K562 (cell line): ENCODE measurements around the gene GKN1. TPM values are rescaled to one million over a fixed set of nuclear protein-coding genes. Genes with fewer than 3 reads are reported as not detected.

Experiments
- ATAC-seq: fragments of 200-7000 bp; cut with Tn5 transposase; 3 replicates; pipeline ENCODE4 v1.9.1; 2020; ENCODE audit warnings: moderate library complexity
- BruUV-seq: library from RNA; stranded (reverse); fragments of 400-500 nt; replicated peaks from 2 replicates; lab custom pipeline; 2021; lab: Mats Ljungman, UMichigan
- CTCF ChIA-PET: fragments of 300-600 bp; formaldehyde crosslinking; extraction: SDS; loops from one replicate; lab custom pipeline; 2021; ENCODE audit warnings: low intra/inter-chr PET ratio; lab: Yijun Ruan, JAX
- POLR2A ChIA-PET: fragments of 300-600, 350-650 bp; sonication (Branson Sonifier 250); formaldehyde crosslinking; extraction: SDS; loops from one replicate; lab custom pipeline; 2021; ENCODE audit warnings: antibody characterized with exemption, inconsistent platforms; lab: Yijun Ruan, JAX
- DNase-seq, 4 experiments: peaks; one replicate each; pipeline versions ENCODE4 v3.0.0 to v3.0.0-alpha.2; 2011 to 2018; ENCODE audit warnings: low spot score in 3 of 4, mixed read lengths in 3 of 4; ENCODE audit errors: extremely low read depth in 1 of 4
- FAIRE-seq: peaks from 2 replicates; lab custom pipeline; 2011; peaks lifted over from hg19 to GRCh38; lab: Jason Lieb, UNC
- H2AFZ ChIP-seq: 2 replicates; pipeline ENCODE4 v1.6.0; 2011; ENCODE audit warnings: low read depth, low read length, control low read depth, inconsistent platforms
- H3K27ac ChIP-seq: fragments of 200-600 bp; 3 replicates; pipeline ENCODE4 v1.8.0; 2011; ENCODE audit warnings: low read depth, mild to moderate bottlenecking, control low read depth, inconsistent platforms, low read length, moderate library complexity, mixed read lengths; ENCODE audit errors: extremely low read depth
- H3K27me3 ChIP-seq, 2 experiments: fragments of 300-600 bp in 1 of 2; 2 replicates in 1 of 2; 3 replicates in 1 of 2; pipeline versions ENCODE4 v1.6.0 to v1.8.0; 2011; ENCODE audit warnings: inconsistent platforms in 2 of 2, low read length in 2 of 2, mild to moderate bottlenecking in 1 of 2, mixed read lengths in 1 of 2, moderate library complexity in 1 of 2; ENCODE audit not compliant: control insufficient read depth in 2 of 2, insufficient read depth in 2 of 2
- H3K36me3 ChIP-seq: fragments of 300-600 bp; 3 replicates; pipeline ENCODE4 v1.8.0; 2011; ENCODE audit warnings: mild to moderate bottlenecking, low read length, inconsistent platforms; ENCODE audit not compliant: control insufficient read depth, insufficient read depth
- H3K4me1 ChIP-seq, 2 experiments: fragments of 200-600 bp in 1 of 2; replicated peaks in 1 of 2; 2 replicates in 1 of 2; 3 replicates in 1 of 2; pipeline versions ENCODE4 v1.5.1 to v1.8.0; 2011; ENCODE audit warnings: inconsistent platforms in 2 of 2, low read length in 2 of 2, mild to moderate bottlenecking in 1 of 2, mixed read lengths in 1 of 2, moderate library complexity in 1 of 2; ENCODE audit not compliant: control insufficient read depth in 2 of 2, insufficient read depth in 2 of 2
- H3K4me2 ChIP-seq: 2 replicates; pipeline ENCODE4 v1.6.1; 2011; ENCODE audit warnings: low read length, control low read depth, inconsistent platforms, mixed read lengths; ENCODE audit not compliant: insufficient read depth
- H3K4me3 ChIP-seq: fragments of 200-600 bp; sonication (generic), shearing (Covaris generic); 2 replicates; pipeline ENCODE4 v1.5.1; 2016; ENCODE audit warnings: control low read depth, inconsistent platforms
- H3K79me2 ChIP-seq: fragments of 200-600 bp; 3 replicates; pipeline ENCODE4 v1.8.0; 2011; ENCODE audit warnings: low read length, inconsistent platforms; ENCODE audit not compliant: control insufficient read depth, insufficient read depth
- H3K9ac ChIP-seq, 2 experiments: 2 replicates each; pipeline versions ENCODE4 v1.6.0 to v1.6.1; 2011; ENCODE audit warnings: low read depth in 2 of 2, low read length in 2 of 2, control low read depth in 1 of 2, inconsistent platforms in 1 of 2, mild to moderate bottlenecking in 1 of 2, mixed read lengths in 1 of 2; ENCODE audit not compliant: insufficient read depth in 1 of 2
- H3K9me1 ChIP-seq: one replicate; pipeline ENCODE4 v1.6.0; 2011; ENCODE audit warnings: inconsistent platforms, mild to moderate bottlenecking, low read length, moderate library complexity; ENCODE audit not compliant: control insufficient read depth, insufficient read depth
- H3K9me3 ChIP-seq: replicated peaks from 2 replicates; pipeline ENCODE4 v1.5.1; 2011; ENCODE audit warnings: low read depth, low read length, inconsistent platforms; ENCODE audit not compliant: control insufficient read depth, insufficient read depth
- H4K20me1 ChIP-seq: replicated peaks from 2 replicates; pipeline ENCODE4 v1.6.1; 2011; ENCODE audit warnings: low read length, inconsistent platforms, mixed read lengths; ENCODE audit not compliant: control insufficient read depth, insufficient read depth
- DMBX1 ChIP-seq: fragments of 250-450 bp; sonication (Bioruptor Pico); IDR thresholded peaks from 2 replicates; pipeline ENCODE4 v1.8.0; 2022; ENCODE audit warnings: inconsistent platforms, mild to moderate bottlenecking, moderate library complexity, borderline replicate concordance
- KLF13 ChIP-seq: fragments of 450-650 bp; IDR thresholded peaks from 2 replicates; pipeline ENCODE4 v1.6.1; 2016; ENCODE audit warnings: missing genetic modification characterization, low read depth, mild to moderate bottlenecking, missing compliant biosample characterization, moderate library complexity, borderline replicate concordance
- L3MBTL2 ChIP-seq: fragments of 450-650 bp; IDR thresholded peaks from 2 replicates; pipeline ENCODE4 v1.6.1; 2016; ENCODE audit warnings: mild to moderate bottlenecking, moderate library complexity
- PTRF ChIP-seq: fragments of 450-650 bp; IDR thresholded peaks from 2 replicates; pipeline ENCODE4 v1.6.1; 2016; ENCODE audit warnings: mild to moderate bottlenecking, missing genetic modification characterization, missing compliant biosample characterization
- RAD21 ChIP-seq, 2 experiments: fragments of 250-450 bp in 1 of 2; fragments of 450-650 bp in 1 of 2; sonication (Bioruptor Pico) in 1 of 2; formaldehyde crosslinking in 1 of 2; IDR thresholded peaks in 1 of 2; conservative IDR thresholded peaks in 1 of 2; 2 replicates each; pipeline versions ENCODE4 v1.4.0 to v1.8.0; 2020 to 2022; ENCODE audit warnings: mild to moderate bottlenecking in 2 of 2, moderate library complexity in 1 of 2
- REST ChIP-seq, 2 experiments: fragments of 450-650 bp; formaldehyde crosslinking in 1 of 2; IDR thresholded peaks; 2 replicates each; pipeline versions ENCODE4 v1.4.0 to v1.6.1; 2014 to 2020; ENCODE audit warnings: mild to moderate bottlenecking in 2 of 2, borderline replicate concordance in 1 of 2, low read depth in 1 of 2
- RUNX1 ChIP-seq: sonication (generic); IDR thresholded peaks from 2 replicates; pipeline ENCODE4 v1.6.1; 2016; ENCODE audit warnings: antibody characterized with exemption, low read depth
- SMC3 ChIP-seq: conservative IDR thresholded peaks from 2 replicates; pipeline ENCODE4 v1.6.1; 2011; ENCODE audit warnings: low read depth, low read length, improper control_type of control experiment; ENCODE audit not compliant: insufficient read depth
- SPI1 ChIP-seq: IDR thresholded peaks from 2 replicates; pipeline ENCODE4 v1.6.1; 2011; ENCODE audit warnings: low read depth, low read length, control low read depth, borderline replicate concordance
- WGBS: fragments of 100-300 bp; shearing (Covaris generic); methylation state at CpG from one replicate; pipeline ENCODE4 v1.1.6; 2016; ENCODE audit warnings: low coverage, mixed read lengths; ENCODE audit not compliant: insufficient coverage; ENCODE audit errors: missing lambda C conversion rate; 5-methylcytosine and 5-hydroxymethylcytosine counted together
- in situ Hi-C: fragments of 300-500 bp; cut with MboI; formaldehyde crosslinking; loops from 4 replicates; pipeline ENCODE4 v1.15.0; 2018; ENCODE audit warnings: inconsistent platforms, mixed read lengths
- intact Hi-C: fragments of 100-400 bp; cut with micrococcal nuclease; formaldehyde crosslinking; loops from 2 replicates; pipeline ENCODE4 v1.14.2; 2022
- polyA plus RNA-seq, 8 experiments: library from polyadenylated mRNA; depleted of rRNA in 4 of 8; stranded (reverse) in 5 of 8; unstranded in 3 of 8; fragments of >200 nt; fragmentation: Nextera tagmentation in 2 of 8; fragmentation: Illumina TruSeq in 1 of 8; extraction: Ambion mirVana in 2 of 8; extraction: Trizol in 1 of 8; gene quantifications; 2 replicates each; pipeline versions ENCODE4 v1.2.1 to v1.2.3, GENCODE V29; 2011 to 2014; ENCODE audit warnings: inconsistent platforms in 1 of 8, missing spikeins in 1 of 8
- total RNA-seq, 7 experiments: library from RNA; depleted of rRNA in 6 of 7; stranded (reverse); fragments of >200 nt in 6 of 7; fragmentation: Illumina TruSeq in 2 of 7; extraction: Trizol in 2 of 7; gene quantifications; 2 replicates each; pipeline versions ENCODE4 v1.2.1 to v1.2.3, GENCODE V29; 2011 to 2021; ENCODE audit warnings: low replicate concordance in 1 of 7

The GKN1 gene
- total and polyA plus RNA-seq, 9 of the 15 experiments (the other 6 are each of a cell fraction or from before 2014, with no cell fraction given) = not detected

- intact Hi-C loops = loop anchor here (10.0 kb wide), 1 partner anchor 361 kb away; no protein-coding TSS in a partner anchor
- Histone ChIP-seq H3K27me3 (0 out of 5 replicates have a peak, but pooled peaks cover 0 to 3% of the 10 kb centered on the region in 2 experiments), H3K4me1 (peaks cover 0 to 3% of the 10 kb centered on the region in 2 experiments; a peak in 1 of 5 replicates), H3K4me2 (no peak overlapping the region), H3K9me3 (no peaks in the 10 kb centered on the region), H3K4me3 (no peak overlapping the region), H2AFZ (no peak overlapping the region), H3K9ac (no peak overlapping the region), H3K27ac (no peak overlapping the region), H3K36me3 (no peaks in the 10 kb centered on the region), H3K79me2 (no peaks in the 10 kb centered on the region), H3K9me1 (no peaks in the 10 kb centered on the region), H4K20me1 (no peaks in the 10 kb centered on the region)
- peak; percentile 29 to 62 (median 46) for DNase-seq
- peak; percentile 84 for FAIRE-seq
- POLR2A ChIA-PET = interaction anchor here (0.5 to 1.1 kb wide), 5 partner anchors 9 to 294 kb away, joined by 3 to 5 read pairs (median 3); no protein-coding TSS in a partner anchor
- ATAC-seq = peak; percentile 88
- in situ Hi-C loops = no loop called here
- CTCF ChIA-PET = no interaction called here
- no TSS peak for BruUV-seq
- 2% methylated on average over 23 of the region's 27 CpGs for WGBS
- TF ChIP-seq RUNX1 (no peak), DMBX1 (CRISPR knock-in tag) (no peak), SPI1 (no peak), REST (IDR thresholded peaks at IDR 0.05; ENCODE audit: borderline replicate concordance) (peak; percentile 34; the same call in 1 of the 2 replicates), REST (CRISPR knock-in tag; IDR thresholded peaks at IDR 0.05; ENCODE audit: low read depth) (no peak), PTRF (tag) (no peak), L3MBTL2 (peak; percentile 38; the same call in 1 of the 2 replicates), SMC3 (peak; percentile 49; the same call in 1 of the 2 replicates), RAD21 (CRISPR knock-in tag; conservative IDR thresholded peaks at IDR 0.05 in 1 of 2, IDR thresholded peaks at IDR 0.05 in 1 of 2) (peak; percentile 50 to 76), KLF13 (tag) (no peak)
These were observed 30.6 kb upstream of the GKN1 start for GRCh38 chr2:68943581-68944568.
